Endothelial cell of umbilical vein (primary cell): ENCODE measurements around the gene TMEM33.

ENCODE experiments used
- EZH2 ChIP-seq: IDR thresholded peaks from 2 replicates; pipeline ENCODE4 v1.6.1; 2012; ENCODE audit warnings: borderline replicate concordance, low read depth, mild to moderate bottlenecking, moderate library complexity, low read length, inconsistent platforms; ENCODE audit not compliant: severe bottlenecking
- FOS ChIP-seq: IDR thresholded peaks from 2 replicates; pipeline ENCODE4 v1.6.1; 2011; ENCODE audit warnings: mild to moderate bottlenecking, low read length, moderate library complexity, borderline replicate concordance; ENCODE audit not compliant: insufficient read depth
- GATA2 ChIP-seq: IDR thresholded peaks from 2 replicates; pipeline ENCODE4 v1.7.0; 2011; ENCODE audit warnings: low read depth, mild to moderate bottlenecking, moderate library complexity, mixed read lengths, low read length; ENCODE audit not compliant: insufficient read length, insufficient read depth
- JUN ChIP-seq: IDR thresholded peaks from 2 replicates; pipeline ENCODE4 v1.6.1; 2011; ENCODE audit warnings: borderline replicate concordance, low read depth; ENCODE audit not compliant: insufficient read length, insufficient read depth
- MYC ChIP-seq: IDR thresholded peaks from one replicate; pipeline ENCODE4 v1.6.1; 2011; ENCODE audit warnings: mild to moderate bottlenecking, low read depth, low read length
- POLR2A ChIP-seq: IDR thresholded peaks from 2 replicates; pipeline ENCODE4 v1.6.1; 2012; ENCODE audit warnings: low read depth, mild to moderate bottlenecking, control low read depth, low read length
- POLR2AphosphoS5 ChIP-seq: IDR thresholded peaks from 2 replicates; pipeline ENCODE4 v1.6.1; 2012; ENCODE audit warnings: low read depth, mild to moderate bottlenecking, control low read depth, low read length, moderate library complexity; ENCODE audit not compliant: insufficient read depth
- TF ChIP-seq, protein P1 (sequence below), 2 donors: IDR thresholded peaks; 1 replicate in 1 of 2; 2 replicates in 1 of 2; pipeline ENCODE4 v1.5.1; 2011; ENCODE audit warnings: low read length in 2 of 2, mild to moderate bottlenecking in 2 of 2, moderate library complexity in 2 of 2, control low read depth in 1 of 2, inconsistent platforms in 1 of 2, low read depth in 1 of 2; ENCODE audit not compliant: insufficient read depth in 1 of 2; ENCODE audit errors: extremely low read depth in 1 of 2
- TF ChIP-seq, protein P2 (sequence below): IDR thresholded peaks from 2 replicates; pipeline ENCODE4 v1.6.1; 2011; ENCODE audit not compliant: insufficient read depth, insufficient read length

DNA sequence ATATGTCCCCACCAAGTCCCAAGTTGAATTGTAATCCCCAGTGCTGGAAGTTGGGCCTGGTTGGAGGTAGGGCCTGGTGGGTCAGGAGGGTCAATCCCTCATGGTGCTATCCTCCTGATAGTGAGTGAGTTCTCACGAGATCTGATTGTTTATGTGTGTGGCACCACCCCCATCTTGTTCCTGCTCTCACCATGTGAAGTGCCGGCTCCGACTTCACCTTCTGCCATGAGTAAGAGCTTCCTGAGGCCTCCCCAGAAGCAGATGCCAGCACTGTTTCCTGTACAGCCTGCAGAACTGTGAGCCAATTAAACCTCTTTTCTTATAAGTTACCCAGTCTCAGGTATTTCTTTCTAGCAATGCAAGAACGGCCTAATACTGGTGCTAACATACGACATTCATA is 22.7 kb upstream of the TMEM33 start:
- TF ChIP-seq, protein P1, sequence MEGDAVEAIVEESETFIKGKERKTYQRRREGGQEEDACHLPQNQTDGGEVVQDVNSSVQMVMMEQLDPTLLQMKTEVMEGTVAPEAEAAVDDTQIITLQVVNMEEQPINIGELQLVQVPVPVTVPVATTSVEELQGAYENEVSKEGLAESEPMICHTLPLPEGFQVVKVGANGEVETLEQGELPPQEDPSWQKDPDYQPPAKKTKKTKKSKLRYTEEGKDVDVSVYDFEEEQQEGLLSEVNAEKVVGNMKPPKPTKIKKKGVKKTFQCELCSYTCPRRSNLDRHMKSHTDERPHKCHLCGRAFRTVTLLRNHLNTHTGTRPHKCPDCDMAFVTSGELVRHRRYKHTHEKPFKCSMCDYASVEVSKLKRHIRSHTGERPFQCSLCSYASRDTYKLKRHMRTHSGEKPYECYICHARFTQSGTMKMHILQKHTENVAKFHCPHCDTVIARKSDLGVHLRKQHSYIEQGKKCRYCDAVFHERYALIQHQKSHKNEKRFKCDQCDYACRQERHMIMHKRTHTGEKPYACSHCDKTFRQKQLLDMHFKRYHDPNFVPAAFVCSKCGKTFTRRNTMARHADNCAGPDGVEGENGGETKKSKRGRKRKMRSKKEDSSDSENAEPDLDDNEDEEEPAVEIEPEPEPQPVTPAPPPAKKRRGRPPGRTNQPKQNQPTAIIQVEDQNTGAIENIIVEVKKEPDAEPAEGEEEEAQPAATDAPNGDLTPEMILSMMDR (IDR thresholded peaks at IDR 0.05; ENCODE audit: extremely low read depth in 1 of 2, insufficient read depth in 1 of 2, low read depth in 1 of 2, low read length in 2 of 2) = no peak
- TF ChIP-seq POLR2AphosphoS5 (no peak), POLR2A (no peak), EZH2 (no peak), JUN (no peak), FOS (no peak), GATA2 (no peak), MYC (no peak)
- TF ChIP-seq, protein P2, sequence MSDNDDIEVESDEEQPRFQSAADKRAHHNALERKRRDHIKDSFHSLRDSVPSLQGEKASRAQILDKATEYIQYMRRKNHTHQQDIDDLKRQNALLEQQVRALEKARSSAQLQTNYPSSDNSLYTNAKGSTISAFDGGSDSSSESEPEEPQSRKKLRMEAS = no peak
